ENCODE measurements around the gene ZFP42.
"Not testable (repeated sequence)": the region's sequence is repeated elsewhere in the genome, so short reads cannot be mapped to it uniquely, and the experiment has no call there.

ZFP42 gene

DNA sequence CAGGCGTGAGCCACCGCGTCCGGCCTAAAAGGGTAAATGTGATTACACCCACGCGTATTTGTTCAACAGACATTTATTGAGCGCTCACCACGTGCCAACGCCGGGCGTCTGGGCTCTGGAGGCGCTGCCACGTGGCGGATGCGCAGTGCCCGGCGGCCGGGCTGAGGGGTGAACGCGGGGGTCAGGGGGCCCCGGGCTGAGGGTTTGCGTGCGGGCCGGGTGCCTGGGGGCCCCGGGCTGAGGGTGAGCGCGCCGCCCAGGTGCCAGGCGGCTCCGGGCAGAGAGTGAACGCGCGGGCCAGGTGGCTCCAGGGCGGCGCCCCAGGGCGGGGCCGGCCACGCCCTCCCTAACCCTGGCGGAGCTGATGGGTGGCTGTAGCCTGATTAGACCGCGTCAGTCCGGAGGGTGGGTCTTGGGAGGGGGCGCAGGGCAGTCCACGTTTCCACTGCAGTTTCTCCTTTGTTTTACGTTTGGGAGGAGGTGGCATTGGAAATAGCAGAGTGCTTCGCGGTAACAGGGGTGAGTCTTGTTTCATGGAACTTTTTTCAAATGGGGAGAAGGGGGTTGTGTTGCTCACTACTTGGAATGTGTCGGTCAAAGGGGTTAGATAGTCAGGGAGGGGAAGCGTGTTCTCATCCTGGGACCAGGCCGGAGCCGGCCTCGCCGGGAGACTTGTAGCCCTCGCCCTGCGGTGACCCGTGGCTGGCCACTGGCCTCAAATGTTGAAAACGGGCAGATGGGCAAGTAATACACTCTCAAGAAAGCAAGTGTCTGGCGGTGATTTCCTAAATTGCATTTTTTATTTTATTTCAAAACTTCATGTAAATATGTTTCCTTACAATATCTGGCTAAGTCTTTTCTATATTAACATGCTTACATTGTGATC, at the start of gene ZFP42:
Gene ZFP42, plus strand, starts transcription at position 450 of the 886 bp plus-strand sequence. CDS start 7,037 bp downstream, outside the sequence.
- DNase-seq, result no peak

DNA sequence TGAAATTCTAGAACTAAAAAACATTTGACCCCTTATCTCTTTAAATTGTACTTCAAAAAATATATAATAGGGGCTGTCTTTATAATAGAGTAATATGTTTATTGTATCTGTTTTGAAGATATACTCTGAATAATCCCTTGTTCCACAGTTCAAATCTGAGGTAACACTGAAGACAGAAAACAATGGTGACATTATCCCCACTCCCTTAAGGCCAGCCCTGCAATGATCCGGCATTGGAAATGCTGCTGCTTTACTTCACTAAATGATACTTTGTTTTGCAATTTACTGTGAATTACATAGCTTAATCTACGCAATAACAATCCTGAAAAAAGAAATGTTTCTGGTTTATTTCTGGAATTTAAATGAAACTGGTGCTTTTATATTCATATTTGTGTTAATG, 34.4 kb upstream of the ZFP42 start:
- DNase-seq, result no peak

DNA sequence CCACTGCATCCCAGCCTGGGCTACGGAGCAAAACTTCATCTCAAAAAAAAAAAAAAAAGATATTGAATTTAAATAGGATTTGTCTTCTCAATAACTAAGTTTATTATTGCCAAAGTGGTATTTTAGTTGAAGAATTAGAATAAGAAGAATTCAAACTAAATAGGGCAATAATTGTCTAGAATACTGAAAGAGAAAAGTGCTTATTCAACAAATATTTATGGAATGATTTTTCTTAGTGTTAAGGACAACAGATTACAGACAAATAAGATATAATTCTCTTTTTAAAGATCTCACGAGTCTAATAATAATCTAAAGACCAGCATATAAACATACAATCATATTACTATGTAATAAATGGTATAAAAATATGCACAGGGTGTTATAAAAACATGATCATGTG, 33.6 kb upstream of the ZFP42 start:
- DNase-seq, result no peak

DNA sequence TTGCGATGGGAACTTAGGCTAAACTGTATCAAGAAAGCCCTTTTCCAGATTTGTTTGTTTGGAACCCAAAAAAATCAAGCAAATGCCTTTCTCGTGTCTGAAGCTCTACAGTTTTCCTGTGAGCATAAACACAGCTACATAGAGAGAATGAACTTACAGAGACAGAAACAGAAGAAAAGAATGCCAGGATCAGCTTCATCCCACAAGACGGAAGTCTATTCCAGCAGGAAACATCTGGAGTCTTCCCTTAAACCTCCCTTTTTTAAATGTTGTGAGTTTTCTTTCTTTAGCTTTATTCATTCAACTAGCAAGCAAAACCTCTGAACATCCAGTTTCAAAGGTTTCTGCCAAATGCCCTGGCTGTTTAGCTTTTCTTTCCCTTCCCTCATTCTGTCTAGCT, 32.6 kb upstream of the ZFP42 start:
- no peak for DNase-seq

DNA sequence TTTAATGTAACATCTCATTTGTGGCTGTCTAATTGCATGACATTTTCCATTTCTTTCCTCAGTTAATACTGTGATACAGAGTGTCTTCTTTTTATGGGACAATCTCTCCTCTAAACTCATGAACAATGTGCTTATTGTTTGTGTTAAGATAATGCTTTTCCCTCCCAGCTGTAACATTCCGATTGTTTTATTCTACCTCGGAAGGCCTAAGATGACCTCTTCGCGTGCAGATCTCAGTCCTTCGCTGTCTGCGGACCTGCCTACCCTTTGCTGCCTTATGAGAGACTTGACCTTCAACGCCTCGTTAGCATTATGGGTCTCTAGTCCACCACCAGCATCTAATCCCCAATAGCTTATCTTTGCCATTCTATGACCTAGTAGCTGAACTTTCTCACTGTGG, 29.8 kb upstream of the ZFP42 start:
- no peak for DNase-seq

DNA sequence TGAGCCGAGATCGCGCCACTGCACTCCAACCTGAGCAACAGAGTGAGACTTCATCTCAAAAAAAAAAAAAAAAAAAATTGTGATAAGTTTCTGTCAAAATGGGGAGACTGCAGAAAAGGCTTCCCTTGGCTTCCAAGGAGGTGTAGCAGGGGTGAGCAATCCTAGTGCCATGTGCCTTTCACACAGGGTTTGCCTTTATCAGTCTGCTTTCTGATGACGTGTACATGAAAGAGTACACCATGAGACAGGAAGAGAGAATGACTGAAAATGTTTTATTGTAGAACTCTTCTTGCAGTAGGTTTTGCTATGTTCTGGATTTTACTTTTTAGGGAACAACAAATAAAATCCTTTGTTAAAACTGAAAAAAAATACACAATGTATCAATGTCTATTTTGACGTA, 23.4 kb upstream of the ZFP42 start:
- DNase-seq, result no peak

DNA sequence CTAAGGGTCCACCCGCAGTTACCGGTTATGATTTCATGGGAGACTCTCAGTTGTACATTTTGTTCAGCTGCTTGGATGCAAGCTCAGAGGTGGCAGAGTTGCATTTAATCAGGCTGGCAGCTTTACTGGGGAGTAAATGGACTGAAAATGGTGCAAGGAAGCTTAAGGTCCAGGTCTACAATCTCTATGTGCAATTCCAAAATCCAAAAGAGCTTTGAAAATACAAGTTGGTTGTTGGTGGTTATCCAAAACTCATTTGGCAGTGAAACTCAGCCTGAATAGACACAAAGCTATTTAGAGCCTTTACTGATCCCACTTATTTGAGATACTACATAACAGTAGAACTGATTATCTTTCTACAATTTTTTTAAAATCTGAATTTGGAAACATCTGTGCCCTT, 11.8 kb upstream of the ZFP42 start:
- no peak for DNase-seq

DNA sequence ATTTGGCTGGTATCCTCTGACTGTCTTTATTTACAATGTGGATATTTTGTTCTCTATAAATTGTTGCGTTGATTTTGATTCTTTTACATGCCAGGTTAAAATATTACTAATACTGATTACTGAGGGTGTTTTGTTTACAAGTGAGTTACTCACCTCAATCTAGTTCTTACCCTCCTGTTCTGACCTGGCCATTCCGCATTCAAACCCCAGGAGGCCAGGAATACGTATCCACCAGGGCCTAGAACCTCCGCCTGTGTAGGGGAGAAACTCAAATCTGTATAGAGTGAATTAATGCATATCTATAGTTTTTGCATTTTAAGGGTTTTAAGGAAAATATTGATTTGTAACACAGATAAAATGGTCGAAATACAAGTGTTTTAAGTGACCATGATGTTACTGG, 2.6 kb upstream of the ZFP42 start:
- DNase-seq, result no peak

DNA sequence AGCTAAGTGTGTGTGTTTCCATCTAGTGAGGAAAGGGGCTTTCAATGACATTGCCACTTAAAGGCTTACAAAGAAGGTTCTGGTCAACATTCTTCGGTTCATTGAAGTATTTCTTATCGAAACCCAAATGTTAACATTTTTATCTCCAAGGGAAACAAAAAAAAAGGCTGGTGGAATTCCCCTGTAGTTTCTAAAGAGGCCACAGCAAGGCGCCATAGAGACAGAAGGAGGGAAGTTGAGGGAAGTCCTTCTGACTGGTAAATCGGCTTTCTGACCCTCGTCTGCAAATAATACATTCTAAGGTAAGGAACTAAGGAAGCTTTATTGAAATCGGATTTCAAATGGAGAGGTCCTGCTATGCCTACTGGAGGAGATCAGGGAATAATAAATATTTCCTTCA, 1.7 kb upstream of the ZFP42 start:
- DNase-seq, result no peak

DNA sequence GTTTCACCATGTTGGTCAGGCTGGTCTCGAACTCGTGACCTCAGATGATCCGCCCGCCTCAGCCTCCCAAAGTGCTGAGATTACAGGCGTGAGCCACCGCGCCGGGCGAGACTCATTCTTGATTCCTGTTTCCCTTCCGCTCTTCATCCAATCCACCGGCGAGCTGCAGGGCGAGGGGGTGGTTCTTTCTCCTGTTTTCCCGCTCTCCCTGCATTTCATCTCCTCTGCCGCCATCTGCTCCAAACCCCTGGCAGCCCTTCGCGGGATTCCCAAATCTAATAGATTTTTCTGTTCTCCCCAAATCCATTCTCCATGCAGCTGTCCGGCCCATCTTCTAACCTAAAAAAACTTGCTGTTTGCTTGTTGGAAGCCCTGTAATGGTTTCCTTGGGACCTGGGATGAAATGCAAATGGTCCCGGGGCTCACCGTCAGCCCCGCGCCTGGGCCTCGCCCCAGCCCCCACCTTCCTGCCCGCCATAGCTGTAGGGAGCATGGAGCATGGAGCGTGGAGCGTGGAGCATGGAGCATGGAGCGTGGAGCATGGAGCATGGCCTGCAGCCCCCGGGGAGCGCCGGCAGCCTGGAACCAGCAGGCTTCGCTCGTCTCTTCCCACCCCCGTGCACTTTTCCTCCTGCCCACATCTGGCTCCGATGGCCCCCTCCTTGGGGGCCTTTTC, 1.1 kb downstream of the ZFP42 start:
- DNase-seq, result no peak

DNA sequence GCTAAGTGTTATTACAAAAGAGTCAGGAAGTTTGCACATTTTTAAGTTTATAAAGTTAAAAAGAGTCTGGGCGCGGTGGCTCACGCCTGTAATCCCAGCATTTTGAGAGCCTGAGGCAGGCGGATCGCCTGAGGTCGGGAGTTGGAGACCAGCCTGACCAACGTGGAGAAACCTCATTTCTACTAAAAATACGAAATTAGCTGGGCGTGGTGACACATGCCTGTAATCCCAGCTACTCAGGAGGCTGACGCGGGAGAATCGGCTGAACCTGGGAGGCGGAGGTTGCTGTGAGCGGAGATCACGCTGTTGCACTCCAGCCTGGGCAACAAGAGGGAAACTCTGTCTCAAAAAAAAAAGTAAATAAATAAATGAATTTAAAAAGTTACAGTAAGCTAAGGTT, 2.4 kb downstream of the ZFP42 start:
- not testable (repeated sequence) for DNase-seq

DNA sequence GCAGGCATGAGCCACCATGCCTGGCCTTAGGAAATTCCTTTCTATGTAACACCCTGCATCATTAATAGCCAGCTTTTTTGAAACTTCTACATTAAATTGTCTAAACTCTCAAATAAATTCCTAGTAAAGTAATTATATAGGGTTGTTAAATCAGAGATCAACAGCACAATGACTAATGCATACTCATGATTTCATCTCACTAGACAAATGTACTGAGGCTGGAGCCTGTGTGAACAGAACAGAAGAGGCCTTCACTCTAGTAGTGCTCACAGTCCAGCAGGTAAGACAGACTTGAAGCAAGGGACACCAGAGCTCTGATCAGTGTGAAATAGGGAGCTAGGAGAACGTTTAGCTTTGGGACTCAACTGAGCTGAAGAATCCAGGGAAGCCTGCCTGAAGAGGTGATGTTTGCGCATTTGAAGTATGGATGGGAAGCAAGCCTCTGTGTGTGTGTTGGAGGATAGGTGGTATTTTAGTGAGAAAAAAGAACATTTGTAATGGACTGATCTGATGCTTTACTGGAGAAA, 3.9 kb downstream of the ZFP42 start:
- DNase-seq, result no peak

DNA sequence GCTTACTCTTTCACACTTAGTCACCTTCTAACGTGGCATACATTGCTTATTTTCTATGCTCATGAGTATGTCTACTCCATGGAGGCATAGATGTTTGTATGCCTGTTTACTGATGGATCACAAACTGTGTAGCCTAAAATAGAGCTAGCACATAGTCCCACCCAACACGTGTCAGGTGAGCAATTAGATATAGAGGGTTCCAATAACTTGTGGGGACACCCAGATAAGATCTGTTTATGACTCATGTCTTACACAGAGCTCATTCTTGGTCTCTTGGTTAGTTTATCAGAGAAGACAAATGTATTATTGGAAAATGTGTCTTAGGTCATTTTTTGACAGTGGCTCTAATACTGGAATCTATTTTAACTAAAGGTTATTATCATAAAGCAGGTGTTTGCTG, 6.8 kb downstream of the ZFP42 start:
- DNase-seq, result no peak

DNA sequence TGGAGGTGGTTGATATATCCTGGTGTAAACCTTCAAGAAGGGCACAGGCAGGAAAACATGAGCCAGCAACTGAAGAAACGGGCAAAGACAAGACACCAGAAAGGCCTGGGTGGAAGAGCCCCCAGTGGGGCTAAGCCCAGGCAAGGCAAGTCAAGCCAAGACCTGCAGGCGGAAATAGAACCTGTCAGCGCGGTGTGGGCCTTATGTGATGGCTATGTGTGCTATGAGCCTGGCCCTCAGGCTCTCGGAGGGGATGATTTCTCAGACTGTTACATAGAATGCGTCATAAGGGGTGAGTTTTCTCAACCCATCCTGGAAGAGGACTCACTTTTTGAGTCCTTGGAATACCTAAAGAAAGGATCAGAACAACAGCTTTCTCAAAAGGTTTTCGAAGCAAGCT, 7.2 kb downstream of the ZFP42 start:
- DNase-seq, result no peak

DNA sequence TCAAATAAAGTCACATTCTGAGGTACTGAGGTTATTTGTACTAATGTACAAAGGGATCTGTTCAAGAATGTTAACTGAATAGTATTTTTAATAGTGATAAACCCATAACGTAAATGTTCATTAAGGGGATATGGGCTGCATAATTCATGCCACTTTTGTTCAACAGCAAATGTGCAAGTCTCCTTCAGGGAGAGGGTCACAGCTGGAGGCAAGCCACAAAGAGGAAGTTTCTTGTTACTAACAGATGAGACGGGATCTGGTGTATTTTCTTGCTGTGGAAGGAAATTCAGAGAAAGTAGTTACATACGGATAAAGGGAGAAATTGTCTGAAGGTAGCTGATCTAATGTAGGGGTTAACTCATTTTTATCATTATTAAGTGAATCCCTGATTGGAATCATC, 10.0 kb downstream of the ZFP42 start:
- no peak for DNase-seq

DNA sequence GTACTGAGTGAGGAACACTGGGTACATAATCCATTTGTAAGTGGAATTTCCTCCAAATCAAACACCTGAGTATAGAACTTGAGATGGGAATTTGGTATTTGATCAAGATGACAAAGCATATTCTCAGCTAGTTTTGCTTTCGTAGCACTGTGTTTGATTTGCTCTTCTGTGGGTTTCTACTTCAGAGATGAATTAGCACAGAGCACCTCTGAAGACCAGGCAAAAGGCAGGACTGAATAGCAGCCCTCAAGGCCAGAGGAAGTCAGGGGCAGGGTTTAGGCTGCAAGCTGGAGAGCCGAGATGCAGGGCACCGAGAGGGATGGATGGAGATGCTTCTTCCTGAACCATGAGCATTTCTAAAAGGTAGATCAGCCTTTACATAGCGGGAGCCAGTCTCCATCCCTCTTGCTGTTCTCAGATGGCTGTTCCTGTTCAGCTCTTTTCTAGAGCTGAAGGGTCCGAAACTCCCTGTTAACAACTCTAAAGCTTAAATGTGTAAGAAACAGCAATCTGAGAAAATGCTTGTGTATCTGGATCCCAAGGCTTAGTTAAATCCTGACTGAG, 10.8 kb downstream of the ZFP42 start:
- no peak for DNase-seq

DNA sequence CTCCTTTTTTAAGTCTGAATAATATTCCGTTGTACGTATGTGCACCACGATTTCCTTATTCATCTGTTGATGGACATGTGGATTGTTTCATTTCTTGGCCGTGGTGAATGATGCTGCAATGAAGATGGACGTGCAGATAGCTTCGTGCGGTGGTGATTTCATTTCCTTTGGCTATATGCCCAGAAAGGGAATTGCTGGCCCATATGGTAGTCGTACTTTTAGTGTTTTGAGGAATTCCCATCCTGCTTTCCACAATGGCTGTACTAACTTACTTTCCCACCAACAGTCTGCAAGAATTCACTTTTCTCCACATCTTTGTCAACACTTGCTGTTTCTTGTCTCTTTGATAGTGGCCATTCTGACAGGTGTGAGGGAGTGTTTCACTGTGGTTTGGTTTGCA, 12.8 kb downstream of the ZFP42 start:
- no peak for DNase-seq

DNA sequence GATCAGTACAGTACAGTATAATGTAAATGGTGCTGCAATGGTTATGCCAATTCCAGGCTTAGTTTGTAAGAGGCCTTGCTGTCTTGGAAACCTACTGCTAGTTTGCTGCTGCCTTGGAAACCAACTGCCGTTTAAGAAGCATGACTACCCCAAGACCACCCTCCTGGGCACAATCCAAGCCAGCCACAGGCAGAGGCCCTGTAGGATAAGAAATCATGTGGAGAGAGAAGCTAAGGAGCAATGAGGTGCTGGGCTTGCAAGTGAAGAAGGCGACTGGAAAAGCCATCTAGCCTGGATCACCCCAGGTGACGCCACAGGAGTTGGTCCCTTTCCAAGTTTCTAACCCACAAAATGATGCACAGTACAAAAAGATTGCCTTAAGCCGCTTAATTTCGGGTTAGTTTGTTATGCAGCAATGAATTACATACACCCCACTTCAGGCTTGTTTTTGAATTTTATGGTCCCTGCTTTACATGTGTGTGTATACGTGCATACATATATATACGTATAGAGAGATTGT, 16.9 kb downstream of the ZFP42 start:
- DNase-seq, result no peak

DNA sequence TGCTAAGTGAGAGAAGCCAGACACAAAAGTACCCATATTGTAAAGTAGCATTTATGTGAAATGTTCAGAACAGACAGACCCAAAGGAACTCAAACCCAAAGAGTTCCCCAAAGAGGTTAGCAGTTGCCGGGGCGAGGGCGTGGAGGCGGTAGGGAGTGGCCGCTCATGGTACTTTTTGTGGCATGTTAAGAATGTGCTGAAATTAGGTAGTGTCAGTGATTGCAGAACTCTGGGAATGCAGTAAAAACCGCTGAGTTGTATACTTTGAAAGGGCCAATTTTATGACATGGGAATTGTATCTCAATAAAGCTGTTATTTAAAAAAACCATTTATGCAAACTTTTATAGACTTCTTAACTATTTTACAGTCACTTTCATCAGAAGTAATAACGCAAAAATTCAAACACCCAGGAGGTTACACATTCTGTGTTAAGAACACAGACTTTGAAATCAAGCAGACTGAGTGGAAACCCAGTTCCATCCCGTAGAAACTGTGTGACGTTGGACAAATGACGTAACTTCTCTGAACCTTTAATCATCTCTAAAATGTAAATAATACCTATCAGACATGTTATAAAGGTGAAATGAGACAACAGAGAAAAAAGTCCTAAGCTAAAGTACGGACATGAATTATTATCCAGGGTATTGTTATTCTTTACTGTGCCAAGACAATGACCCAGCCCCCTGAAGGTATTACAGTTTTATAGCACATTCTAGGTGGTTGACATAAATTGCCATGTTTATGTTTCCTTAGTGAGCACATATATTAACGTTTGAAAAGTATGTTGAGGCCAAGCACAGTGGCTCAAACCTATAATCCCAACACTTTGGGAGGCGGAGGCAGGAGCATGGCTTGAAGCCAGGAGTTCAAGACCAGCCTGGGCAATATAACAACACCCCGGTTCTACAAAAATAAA, 19.7 kb downstream of the ZFP42 start:
- DNase-seq, result no peak

DNA sequence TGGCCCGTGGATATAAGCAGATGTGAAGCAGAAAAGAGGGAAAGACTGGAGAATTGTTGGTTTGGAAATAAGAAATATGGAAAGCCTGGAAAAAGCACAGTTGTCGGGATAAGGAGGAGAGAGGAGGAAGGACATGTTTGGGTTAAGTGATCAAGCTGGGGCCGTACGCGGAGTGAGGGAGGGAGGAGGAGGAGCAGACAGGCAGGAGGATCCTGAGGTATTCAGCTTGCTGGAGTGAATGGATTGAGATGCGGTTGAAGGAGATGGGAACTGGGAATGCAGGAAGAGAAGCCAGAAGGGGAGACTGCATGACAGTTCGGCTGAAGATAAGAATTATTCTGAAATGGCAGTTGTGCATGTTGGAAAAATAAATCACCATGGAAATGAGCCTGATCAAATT, 21.2 kb downstream of the ZFP42 start:
- DNase-seq, result no peak

DNA sequence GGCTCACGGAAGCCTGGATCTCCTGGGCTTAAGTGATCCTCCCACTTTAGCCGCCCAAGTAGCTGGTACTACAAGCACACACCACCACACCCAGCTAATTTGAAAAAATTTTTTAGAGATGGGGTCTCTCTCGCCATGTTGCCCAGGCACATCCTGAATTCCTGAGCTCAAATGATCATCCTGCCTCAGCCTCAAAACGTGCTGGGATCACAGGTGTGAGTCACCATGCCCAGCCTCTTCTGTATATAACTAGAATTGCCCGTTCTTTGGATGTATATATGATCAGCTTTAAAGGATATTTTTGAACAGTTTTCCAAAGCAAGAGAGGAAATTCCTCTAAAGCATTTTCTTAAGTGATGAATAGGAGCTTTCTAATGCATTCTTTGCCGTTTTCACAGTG, 22.7 kb downstream of the ZFP42 start:
- no peak for DNase-seq

DNA sequence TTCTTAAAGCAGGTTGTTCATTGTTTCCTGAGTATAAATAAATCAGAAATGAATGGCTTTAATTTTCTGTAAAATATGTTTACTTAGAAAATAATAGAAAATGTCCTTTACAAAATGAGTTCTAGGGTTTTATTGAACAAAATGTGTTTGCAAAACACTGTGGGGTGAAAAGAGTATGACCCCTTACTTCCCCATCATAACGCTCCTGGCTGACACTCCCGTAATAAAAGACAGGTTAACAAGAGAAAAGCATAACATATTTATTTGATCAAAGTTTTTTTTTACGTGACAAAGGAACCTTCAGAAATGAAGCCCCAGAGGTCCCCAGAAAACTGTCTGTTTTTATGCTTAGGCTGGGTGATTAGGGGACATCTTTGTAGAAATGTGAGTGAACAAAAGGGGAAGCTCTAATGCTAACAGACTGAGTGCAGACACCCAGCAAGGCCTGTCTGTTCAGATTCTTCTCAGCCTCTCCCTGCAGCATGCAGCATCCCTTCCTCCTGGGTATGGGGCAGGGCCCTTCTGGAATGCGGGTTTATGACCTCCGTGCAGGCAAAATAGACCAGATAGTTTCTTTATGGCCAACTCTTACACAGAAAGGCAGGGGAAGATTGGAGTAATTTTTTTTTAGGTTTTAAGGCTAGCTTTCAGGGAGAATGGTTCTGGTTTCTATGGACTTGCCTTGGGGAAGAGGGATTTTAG, 26.1 kb downstream of the ZFP42 start:
- DNase-seq, result no peak
